ENCODE measurements around the gene YBX2.
A peak's percentile ranks its signal among the peaks of the same experiment; 100 is the strongest.

The YBX2 gene

GRCh38 chr17:7322520-7323194, 28.2 kb upstream of the YBX2 start:
- no peak for DNase-seq

- no peak for DNase-seq
These were observed 27.0 kb upstream of the YBX2 start for GRCh38 chr17:7321466-7321865.

- no peak for DNase-seq
These were observed 23.9 kb upstream of the YBX2 start for GRCh38 chr17:7318121-7318860.

GRCh38 chr17:7317161-7317803, 22.8 kb upstream of the YBX2 start:
- DNase-seq = no peak

- no peak for DNase-seq
These were observed 21.3 kb upstream of the YBX2 start for GRCh38 chr17:7315570-7316235.

GRCh38 chr17:7314719-7315569, 20.5 kb upstream of the YBX2 start, which contains the start of gene GPS2:
GPS2 (minus strand) TSS chr17:7315360; CDS start chr17:7315052, 308 bp downstream.
- no peak for DNase-seq

GRCh38 chr17:7313890-7314718, 19.7 kb upstream of the YBX2 start:
- DNase-seq = no peak

- DNase-seq = no peak
These were observed 18.9 kb upstream of the YBX2 start for GRCh38 chr17:7313088-7313889.

- no peak for DNase-seq
These were observed 18.1 kb upstream of the YBX2 start for GRCh38 chr17:7312432-7313087.

GRCh38 chr17:7311110-7311705, 16.8 kb upstream of the YBX2 start:
- DNase-seq = no peak

- no peak for DNase-seq
These were observed 15.2 kb upstream of the YBX2 start for GRCh38 chr17:7309628-7310027.

GRCh38 chr17:7308625-7309433, 14.4 kb upstream of the YBX2 start:
- DNase-seq = no peak

- no peak for DNase-seq
These were observed 13.5 kb upstream of the YBX2 start for GRCh38 chr17:7307686-7308624.

- peak; percentile 89 for DNase-seq
These were observed 12.7 kb upstream of the YBX2 start, which contains the start of gene EIF5A for GRCh38 chr17:7306911-7307685. EIF5A (plus strand) TSS chr17:7307628; CDS start chr17:7309636, 2,008 bp downstream.

GRCh38 chr17:7304179-7304578, 9.7 kb upstream of the YBX2 start:
- no peak for DNase-seq

- DNase-seq = no peak
These were observed 1.9 kb upstream of the YBX2 start for GRCh38 chr17:7296189-7296861.
